Adrenal gland (tissue), 5 donors: ENCODE measurements around the gene GPR142.

ENCODE experiments used
- POLR2A ChIP-seq, 2 donors: fragments of 450-650 bp; IDR thresholded peaks; one replicate each; pipeline ENCODE4 v1.6.1; 2017; ENCODE audit warnings: antibody characterized with exemption in 2 of 2, mild to moderate bottlenecking in 2 of 2, moderate library complexity in 1 of 2
- TF ChIP-seq, protein P1 (sequence below), 6 experiments: fragments of 450-650 bp in 4 of 6; fragments of 200-600 bp in 2 of 6; sonication (generic) in 1 of 6; IDR thresholded peaks; 1 replicate in 5 of 6; 2 replicates in 1 of 6; pipeline versions ENCODE4 v1.5.1 to v1.8.0; 2016 to 2021; ENCODE audit warnings: antibody characterized with exemption in 6 of 6, mild to moderate bottlenecking in 2 of 6, moderate library complexity in 1 of 6
- donor health status: DM: no; HTN: no; CAD: no.

DNA sequence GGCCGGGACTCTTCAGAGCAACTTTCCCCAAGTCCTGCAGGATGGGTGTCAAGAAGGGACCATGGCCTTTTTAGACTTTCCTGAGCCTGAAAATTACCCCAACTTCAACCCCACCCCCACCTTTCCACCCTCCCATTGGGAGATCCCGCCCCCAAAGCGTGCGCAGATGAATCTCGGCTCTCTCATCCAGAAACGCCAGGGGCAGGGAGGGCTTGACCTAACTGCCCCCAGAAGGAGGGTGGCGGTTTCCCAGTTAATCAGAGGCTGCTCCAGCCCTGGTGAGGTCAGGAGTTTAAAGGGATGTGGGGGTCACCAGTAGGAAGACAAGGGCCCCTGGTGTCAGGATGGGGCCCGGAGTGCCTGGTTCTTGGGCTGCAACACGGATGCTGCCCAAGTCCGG, 40.8 kb upstream of the GPR142 start:
- TF ChIP-seq, protein P1, sequence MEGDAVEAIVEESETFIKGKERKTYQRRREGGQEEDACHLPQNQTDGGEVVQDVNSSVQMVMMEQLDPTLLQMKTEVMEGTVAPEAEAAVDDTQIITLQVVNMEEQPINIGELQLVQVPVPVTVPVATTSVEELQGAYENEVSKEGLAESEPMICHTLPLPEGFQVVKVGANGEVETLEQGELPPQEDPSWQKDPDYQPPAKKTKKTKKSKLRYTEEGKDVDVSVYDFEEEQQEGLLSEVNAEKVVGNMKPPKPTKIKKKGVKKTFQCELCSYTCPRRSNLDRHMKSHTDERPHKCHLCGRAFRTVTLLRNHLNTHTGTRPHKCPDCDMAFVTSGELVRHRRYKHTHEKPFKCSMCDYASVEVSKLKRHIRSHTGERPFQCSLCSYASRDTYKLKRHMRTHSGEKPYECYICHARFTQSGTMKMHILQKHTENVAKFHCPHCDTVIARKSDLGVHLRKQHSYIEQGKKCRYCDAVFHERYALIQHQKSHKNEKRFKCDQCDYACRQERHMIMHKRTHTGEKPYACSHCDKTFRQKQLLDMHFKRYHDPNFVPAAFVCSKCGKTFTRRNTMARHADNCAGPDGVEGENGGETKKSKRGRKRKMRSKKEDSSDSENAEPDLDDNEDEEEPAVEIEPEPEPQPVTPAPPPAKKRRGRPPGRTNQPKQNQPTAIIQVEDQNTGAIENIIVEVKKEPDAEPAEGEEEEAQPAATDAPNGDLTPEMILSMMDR (IDR thresholded peaks at IDR 0.05): no peak
- no peak for TF ChIP-seq POLR2A (IDR thresholded peaks at IDR 0.05)
